Upper lobe of left lung (tissue), 4 donors: ENCODE data around the gene LYPD3.

ENCODE experiments used
- CTCF ChIP-seq, 6 experiments: fragments of 450-650 bp in 4 of 6; fragments of 200-600 bp in 2 of 6; sonication (generic) in 2 of 6; IDR thresholded peaks; one replicate each; pipeline ENCODE4 v1.5.1; 2016 to 2019; ENCODE audit warnings: antibody characterized with exemption in 6 of 6
- POLR2AphosphoS5 ChIP-seq, 2 donors: sonication (generic); formaldehyde crosslinking; IDR thresholded peaks; one replicate each; pipeline ENCODE4 v1.5.1; 2017; ENCODE audit warnings: antibody characterized with exemption in 2 of 2

DNA sequence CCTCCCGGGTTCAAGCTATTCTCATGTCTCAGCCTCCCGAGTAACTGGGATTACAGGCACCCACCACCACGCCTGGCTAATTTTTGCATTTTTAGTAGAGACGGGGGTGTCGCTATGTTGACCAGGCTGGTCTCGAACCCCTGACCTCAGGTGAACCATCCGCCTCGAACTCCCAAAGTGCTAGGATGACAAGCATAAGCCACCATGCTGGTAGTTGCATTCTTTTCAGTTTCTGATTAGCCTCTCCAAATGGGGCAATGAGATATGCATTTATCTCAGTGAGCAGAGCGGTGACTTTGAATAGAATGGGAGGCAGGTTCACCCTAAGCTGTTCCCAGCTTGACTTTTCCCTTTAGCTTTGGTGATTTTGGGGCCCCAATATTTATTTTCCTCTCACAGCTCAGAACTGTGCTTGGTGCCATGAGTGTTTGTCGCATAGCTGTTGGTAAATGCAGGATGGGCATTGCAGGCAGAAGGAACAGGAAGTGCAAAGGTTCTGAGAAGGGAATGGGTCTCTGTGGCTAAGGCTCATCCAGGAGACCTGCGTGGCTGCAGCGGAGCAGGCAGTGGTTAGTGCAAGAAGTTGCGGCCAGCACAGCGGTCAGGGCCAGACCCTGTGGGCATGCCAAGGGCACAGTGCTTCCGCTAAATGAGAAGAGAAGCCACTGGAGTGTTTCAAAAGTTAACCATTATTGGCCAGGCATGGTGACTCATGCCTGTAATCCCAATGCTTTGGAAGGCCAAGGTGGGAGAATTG, 20.7 kb downstream of the LYPD3 start:
- no peak for TF ChIP-seq CTCF (IDR thresholded peaks at IDR 0.05)
- no peak for TF ChIP-seq POLR2AphosphoS5 (IDR thresholded peaks at IDR 0.05)
